NCI-H2196 treated with DMSO at 0.1 percent for 48 hours (cell line): ENCODE measurements around the gene PTPRN2.
"Not testable (repeated sequence)": the region's sequence is repeated elsewhere in the genome, so short reads cannot be mapped to it uniquely, and the experiment has no call there.

Experiments
- DNase-seq: peaks from one replicate; lab custom pipeline; 2025; ENCODE audit not compliant: unreplicated experiment; lab: John Stamatoyannopoulos, UW

The PTPRN2 gene

DNA sequence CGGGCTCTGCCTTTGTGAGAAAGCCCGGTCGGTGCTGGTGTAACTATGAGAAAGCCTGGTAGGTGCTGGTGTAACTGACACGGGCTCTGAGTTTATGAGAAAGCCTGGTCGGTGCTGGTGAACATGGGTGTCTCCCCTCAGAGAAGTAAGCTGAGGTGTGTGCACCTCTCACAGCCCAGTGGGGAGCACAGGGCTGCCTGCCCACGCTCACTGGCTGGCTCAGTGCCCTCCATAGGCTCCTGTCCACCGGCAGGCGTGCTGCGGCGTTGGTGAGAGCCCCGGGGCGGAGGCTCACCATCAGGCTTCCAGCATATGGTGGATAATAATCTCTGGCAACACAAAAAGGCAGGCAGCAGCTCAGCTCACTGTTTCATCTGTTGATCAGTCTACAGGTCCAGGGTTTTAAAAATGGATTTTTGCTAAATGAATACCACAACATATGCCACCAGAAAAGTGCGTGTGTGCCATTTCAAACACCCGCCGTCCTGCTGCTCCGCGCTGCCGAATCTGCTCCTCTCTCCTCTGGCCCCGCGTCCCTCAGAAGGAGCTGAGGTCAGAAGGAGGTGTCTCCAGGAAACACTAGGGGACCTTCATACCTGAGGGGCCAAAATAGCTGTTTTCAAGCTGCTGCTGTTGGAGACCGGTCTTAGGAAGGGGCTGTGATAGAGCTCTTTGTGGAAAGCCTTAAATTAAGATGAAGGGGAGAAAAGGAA is 885.2 kb downstream of the PTPRN2 start:
- DNase-seq, result no peak

GRCh38 chr7:157701395-157702180 is 886.0 kb downstream of the PTPRN2 start:
- DNase-seq, result not testable (repeated sequence)

GRCh38 chr7:157700231-157701005 is 887.2 kb downstream of the PTPRN2 start:
- DNase-seq, result no peak

DNA sequence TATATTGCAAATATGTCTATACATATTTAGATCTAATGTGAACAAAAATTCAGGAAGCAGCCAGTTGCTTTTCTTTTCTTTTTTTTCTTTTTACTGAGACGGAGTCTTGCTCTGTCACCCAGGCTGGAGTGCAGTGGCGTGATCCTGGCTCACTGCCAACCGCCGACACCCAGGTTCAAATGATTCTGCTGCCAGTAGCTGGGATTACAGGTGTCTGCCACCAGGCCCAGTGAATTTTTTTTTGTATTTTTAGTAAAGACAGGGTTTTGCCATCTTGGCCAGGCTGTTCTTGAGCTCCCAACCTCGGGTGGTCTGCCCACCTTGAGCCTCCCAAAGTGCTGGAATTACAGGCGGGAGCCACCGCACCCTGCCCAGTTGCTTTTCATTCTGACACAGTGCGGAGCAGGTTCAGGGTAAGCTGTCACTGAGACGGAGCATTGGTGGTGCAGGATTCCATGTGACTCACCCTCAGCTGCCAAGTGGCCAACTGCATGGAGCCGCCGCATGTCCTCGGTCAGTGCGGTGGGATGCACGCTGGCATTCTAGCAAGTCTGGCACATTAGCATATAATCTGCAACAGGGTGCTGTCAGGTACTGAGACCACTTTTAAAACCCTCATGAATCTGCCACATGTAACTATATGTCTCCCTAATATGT is 888.1 kb downstream of the PTPRN2 start:
- no peak for DNase-seq

GRCh38 chr7:157697287-157697686 is 890.3 kb downstream of the PTPRN2 start:
- DNase-seq, result not testable (repeated sequence)

- not testable (repeated sequence) for DNase-seq
Measured at GRCh38 chr7:157695609-157696008, 892.0 kb downstream of the PTPRN2 start.

DNA sequence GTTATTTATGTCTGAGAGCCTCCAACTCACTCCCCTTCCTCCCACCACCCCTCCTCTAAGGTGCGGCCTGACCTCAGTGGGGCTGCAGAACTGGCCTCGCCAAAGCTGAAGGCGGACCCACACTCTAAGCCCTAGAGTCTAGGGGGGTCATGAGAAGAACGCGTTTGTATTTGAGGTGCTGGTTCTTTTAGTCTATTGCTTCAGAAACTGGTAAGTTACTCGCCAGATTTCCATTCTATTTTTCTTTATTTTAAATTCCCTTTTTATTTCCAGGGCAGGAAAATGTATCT is 893.3 kb downstream of the PTPRN2 start:
- no peak for DNase-seq

DNA sequence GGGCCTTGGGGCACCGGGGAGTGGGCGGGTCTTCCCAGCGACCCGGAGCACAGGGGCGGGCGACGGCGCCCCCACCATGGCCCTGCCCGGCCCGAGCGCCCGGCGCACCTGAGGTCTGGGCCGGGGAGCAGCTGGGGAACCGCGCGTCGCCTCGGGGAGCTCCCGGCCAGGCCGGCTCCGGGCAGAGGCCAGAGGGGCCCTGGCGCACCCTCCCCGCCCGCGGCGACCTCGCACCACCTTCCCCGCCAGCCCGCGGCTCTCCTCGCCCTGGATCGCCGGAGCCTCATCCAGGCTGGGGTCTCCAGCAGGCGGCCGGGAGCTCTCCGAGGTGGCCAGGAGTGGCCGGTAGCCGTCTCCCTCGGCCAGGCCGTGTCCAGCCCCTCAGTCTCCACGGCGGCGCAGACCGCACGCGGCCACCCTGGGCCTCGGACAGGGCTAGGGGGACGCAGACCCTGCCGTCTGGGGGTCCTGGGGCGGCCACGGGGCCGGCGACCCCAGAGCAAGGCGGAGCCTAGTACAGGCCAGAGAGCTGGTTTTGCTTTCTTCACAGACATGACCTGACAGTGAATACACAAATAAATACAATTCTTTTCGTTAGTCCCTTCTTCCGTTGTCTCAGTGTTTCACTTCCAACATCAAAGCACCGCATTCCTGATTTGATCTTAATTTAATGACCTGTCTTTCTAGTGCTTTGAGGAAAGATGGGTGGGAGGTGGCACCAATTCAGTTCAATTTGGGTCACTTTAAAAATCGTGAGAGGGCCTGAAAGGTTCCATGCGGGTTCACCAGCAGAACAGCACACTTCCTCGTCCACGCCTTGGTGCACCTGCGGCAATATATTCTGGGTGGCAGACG is 893.9 kb downstream of the PTPRN2 start:
- no peak for DNase-seq

DNA sequence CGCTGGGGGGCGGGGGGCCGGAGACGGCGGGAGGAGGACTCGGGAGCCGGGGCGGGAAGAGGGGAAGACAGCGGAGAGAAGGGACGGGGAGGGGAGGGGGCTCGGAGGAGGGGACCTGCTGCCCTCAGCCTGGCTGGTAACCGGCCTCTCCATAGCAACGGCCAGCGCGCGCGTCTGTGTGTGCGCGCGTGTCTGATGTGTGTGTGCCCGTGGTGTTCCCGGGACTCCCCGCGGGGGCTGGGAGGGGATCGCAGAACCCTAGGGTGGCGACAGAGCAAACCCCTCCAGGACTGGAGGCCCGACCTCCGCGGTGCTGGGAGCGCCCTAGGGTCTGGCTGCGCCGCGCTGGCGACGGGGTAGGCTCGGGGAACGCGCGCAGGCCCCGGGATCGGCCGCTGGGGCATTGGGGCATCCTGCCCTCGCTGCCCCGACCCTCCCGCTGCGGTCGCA is 894.5 kb downstream of the PTPRN2 start:
- DNase-seq, result no peak

- DNase-seq, result no peak
Measured at GRCh38 chr7:157692460-157693011, 895.1 kb downstream of the PTPRN2 start.

GRCh38 chr7:157691586-157692459 is 895.8 kb downstream of the PTPRN2 start:
- no peak for DNase-seq

DNA sequence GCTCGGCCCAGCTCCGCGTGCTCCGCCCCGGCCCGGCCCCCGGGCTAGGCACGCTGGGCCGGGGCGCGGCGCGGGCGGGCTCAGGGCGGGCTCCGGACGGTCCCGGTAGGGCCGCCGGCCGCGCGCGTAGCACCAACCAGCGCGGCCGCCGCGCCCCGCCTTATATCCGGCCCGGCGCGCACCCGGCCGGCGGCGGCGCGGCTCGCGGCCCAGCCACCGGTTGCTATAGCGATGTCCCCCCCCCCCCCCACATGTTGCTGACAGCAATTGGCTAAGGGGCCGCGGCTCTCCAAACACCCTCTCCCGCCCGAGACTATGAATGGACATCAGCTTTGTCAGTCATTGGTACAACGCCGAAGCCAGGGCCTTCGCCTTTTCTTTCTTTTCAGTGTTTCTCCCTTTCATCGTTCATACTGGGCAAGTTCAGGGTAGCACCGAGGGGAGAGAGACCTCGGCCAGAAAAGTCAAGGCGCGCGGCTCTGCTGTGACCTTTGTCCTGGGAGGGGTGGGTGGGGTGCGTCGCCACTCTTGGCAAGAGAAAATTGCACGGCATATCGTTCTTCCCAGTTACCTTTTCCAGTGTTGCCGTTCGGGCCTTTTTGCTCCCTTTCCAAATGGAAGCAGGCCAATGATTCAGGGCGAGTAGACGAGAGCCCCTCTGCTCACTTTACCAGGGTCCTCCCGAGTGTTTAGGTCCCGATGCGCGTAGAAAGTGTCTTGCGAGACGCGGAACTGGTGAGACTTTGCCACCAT is 896.6 kb downstream of the PTPRN2 start:
- DNase-seq, result peak; percentile 54

DNA sequence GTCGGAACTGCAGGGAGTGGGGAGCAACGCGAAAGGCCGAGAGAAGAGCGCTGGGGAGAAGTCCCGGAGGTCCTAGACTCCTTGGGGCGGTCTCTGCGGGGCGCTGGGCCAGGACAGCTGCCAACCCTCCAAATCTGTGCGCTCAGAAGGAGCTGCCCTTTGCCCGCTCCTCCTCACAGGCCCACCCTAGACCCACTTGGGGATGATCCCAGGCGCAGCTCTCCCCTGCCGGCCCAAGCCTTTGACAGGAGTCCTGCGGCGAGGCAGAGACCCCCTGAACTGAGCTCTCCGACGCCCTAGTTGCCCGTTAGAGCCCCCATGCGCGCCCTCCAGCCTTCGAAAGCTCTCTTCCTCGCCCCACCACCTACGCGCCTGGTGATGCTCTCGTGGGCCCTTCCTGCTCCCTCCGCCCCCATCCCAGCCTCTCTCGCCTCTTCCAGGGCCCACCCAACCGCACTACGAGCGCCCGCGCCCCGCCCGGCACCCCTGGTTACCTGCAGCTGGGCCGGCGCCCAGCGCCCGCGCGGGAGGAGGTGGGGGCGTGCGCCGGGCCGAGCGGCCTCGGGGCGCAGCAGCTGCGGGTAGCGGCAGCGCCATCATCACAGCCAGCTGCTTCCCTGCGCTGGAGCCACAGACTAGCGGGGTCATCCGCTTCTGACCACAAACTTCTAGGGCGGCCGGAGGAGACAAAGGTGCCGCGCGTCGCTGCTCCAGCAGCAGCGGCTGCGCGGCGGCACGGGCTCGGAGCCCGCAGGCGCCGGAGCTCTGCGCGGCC is 897.4 kb downstream of the PTPRN2 start:
- no peak for DNase-seq

DNA sequence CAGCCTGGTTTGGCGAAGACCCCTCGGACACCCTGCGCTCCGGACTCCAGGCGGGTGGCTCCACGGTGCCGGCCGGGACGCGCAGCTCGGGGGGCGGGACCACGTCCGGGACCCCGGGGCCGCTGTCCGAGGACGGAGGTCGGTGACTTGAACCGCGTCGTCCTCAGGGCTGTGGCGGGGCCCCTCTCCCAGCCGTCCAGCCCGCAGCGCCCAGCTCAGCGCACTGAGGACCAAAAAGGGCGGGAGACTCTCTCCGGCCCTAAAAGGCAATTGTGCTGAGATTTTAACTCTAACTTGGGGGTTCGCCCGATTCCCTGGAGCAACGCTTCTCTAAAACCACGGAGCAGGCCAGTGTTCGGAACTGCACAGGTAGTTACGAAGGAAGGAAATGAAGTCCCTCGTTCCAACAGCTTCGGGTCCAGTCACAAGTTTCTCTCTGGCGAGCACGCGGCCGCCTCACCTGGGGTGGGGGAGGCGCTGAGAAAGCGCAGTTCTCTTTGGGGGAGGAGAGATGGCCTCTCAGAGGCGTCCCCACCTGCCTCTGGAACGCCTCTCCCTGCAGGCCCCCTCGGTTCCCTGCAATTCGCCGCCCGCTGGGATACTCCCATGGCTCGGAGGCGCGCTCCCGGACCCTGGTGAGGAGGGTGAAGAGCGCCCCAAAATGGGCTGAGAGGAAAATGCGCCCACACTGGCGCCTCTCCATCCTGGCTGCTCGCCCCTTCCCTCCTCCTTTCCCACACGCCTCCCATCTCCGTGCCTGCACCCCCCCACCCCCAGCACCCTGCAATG is 898.2 kb downstream of the PTPRN2 start:
- DNase-seq, result no peak

DNA sequence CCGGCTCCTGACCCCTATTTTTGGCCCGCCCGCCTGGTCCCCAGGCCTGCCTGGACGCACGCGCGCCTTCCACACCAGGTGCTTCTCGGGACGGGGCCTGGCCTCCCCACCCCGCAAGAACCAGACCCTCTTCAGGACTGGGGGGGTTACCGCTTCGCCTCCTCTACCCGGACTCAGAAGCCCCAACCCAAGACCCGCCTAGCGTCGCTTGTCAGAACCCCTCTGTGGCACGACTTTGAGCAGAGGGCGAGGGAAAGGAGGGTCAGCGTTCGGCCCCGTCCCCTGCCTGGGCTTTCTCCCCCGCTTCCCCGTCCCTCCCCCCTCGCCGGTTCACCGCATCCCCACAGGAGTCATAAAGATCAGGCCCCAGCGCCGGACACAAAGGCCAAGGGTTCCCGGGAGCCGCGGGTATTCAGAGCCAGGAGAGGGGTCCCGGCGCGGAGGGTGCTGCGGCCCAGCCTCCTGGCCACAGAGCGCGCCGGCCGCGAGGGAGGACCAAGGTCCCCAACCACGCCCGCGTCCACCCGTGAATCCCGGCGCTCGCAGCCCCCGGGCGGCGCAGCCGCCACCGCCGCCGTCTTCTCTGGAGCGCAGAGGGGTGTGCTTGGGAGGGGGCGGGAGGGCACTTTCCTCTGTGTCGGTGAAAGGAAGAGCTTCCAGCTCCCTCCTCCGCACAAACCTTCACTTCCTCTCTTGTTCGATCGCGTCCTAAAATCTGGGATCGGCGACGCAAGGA is 898.9 kb downstream of the PTPRN2 start:
- no peak for DNase-seq

- no peak for DNase-seq
Measured at GRCh38 chr7:157687845-157688532, 899.6 kb downstream of the PTPRN2 start.
